ENCODE measurements around the gene N4BP2. TPM values are rescaled to one million over a fixed set of nuclear protein-coding genes. Genes with fewer than 3 reads are reported as not detected.

Gene N4BP2
- total RNA-seq, 1 experiment from 2014 or later: 5.3 TPM

DNA sequence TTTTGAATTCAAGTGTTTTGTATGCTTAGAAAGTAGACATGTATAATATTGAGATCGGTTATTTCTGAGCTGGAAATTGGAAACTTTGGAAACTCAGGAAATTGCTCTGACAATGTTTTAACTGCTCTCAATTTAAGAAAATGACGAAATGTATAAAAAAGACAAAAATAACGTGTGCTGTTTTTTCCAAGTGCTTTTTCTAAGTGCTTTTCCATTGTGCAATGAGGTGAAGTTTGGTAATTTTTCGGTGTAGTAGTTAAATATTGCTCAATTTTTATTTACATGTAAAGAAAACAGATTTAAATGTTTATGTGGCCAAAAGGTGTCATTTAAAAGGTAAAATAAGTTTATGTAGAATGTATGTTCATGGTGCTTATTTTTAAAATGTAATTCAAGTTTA, 100.8 kb downstream of the N4BP2 start:
- H3K4me1 Mint-ChIP-seq (ENCODE audit: low read depth, unreplicated experiment): no peaks in the 10 kb centered on the region
- no peaks in the 10 kb centered on the region for H3K9me3 Mint-ChIP-seq (ENCODE audit: low read depth, unreplicated experiment)
- DNase-seq: no peak
- no peak overlapping the region for H3K27ac Mint-ChIP-seq (ENCODE audit: unreplicated experiment)
- TF ChIP-seq, protein P1, sequence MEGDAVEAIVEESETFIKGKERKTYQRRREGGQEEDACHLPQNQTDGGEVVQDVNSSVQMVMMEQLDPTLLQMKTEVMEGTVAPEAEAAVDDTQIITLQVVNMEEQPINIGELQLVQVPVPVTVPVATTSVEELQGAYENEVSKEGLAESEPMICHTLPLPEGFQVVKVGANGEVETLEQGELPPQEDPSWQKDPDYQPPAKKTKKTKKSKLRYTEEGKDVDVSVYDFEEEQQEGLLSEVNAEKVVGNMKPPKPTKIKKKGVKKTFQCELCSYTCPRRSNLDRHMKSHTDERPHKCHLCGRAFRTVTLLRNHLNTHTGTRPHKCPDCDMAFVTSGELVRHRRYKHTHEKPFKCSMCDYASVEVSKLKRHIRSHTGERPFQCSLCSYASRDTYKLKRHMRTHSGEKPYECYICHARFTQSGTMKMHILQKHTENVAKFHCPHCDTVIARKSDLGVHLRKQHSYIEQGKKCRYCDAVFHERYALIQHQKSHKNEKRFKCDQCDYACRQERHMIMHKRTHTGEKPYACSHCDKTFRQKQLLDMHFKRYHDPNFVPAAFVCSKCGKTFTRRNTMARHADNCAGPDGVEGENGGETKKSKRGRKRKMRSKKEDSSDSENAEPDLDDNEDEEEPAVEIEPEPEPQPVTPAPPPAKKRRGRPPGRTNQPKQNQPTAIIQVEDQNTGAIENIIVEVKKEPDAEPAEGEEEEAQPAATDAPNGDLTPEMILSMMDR (IDR thresholded peaks at IDR 0.05; ENCODE audit: unreplicated experiment): no peak
- no peaks in the 10 kb centered on the region for H3K36me3 Mint-ChIP-seq (ENCODE audit: insufficient read depth, unreplicated experiment)
- BruUV-seq (replicated peaks): no TSS peak
- no peak overlapping the region for H3K4me3 Mint-ChIP-seq (ENCODE audit: low read depth, unreplicated experiment)
- CTCF ChIA-PET: no interaction called here
- intact Hi-C loops (cut with micrococcal nuclease; ENCODE audit: unreplicated experiment): no loop called here
- H3K27me3 Mint-ChIP-seq (ENCODE audit: unreplicated experiment): no peaks in the 10 kb centered on the region

DNA sequence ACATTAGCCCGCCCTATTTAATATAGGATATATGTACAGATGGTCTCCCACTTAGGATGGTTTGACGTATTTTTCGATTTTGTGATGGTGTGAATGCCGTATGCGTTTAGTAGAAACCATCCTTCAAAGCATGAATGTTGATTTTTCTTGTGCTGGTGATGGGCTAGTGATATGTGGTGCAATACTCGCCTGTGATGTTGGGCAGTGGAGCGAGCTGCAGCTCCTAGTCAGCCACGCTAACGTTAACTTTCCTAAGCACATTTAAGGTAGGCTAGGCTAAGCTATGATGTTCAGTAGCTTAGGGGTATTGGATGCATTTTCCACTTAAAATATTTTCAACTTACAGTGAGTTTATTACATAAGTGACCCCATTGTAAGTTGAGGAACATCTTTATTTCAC, 103.6 kb downstream of the N4BP2 start:
- H3K9me3 Mint-ChIP-seq (ENCODE audit: low read depth, unreplicated experiment): no peaks in the 10 kb centered on the region
- H3K4me3 Mint-ChIP-seq (ENCODE audit: low read depth, unreplicated experiment): no peak overlapping the region
- no TSS peak for BruUV-seq (replicated peaks)
- DNase-seq: no peak
- TF ChIP-seq, protein P1 (IDR thresholded peaks at IDR 0.05; ENCODE audit: unreplicated experiment): no peak
- CTCF ChIA-PET: interaction anchor here (0.6 kb wide), 1 partner anchor 237 kb away, joined by 4 read pairs; no protein-coding TSS in a partner anchor
- no peaks in the 10 kb centered on the region for H3K4me1 Mint-ChIP-seq (ENCODE audit: low read depth, unreplicated experiment)
- no peaks in the 10 kb centered on the region for H3K27me3 Mint-ChIP-seq (ENCODE audit: unreplicated experiment)
- intact Hi-C loops (cut with micrococcal nuclease; ENCODE audit: unreplicated experiment): no loop called here
- H3K36me3 Mint-ChIP-seq (ENCODE audit: insufficient read depth, unreplicated experiment): no peaks in the 10 kb centered on the region
- no peak overlapping the region for H3K27ac Mint-ChIP-seq (ENCODE audit: unreplicated experiment)

DNA sequence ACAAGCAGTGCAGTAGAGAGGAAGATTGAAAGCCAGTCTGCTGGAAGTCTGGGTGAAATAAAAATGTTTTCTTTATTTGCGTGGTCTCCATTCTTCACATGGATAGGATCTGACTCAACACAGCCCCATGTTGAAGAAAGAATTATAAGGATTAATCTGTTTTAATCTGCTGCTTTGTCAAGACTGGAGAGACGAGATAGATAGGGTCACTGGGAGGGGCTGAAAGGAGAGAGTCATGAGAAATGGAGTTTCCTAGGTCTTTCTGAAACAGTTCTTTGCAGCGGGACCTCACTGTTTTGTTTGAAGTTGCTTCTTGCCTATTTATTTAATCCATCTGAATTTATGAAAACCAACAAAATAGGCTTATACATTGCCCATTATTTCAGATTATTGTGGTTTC, 107.8 kb downstream of the N4BP2 start:
- no peaks in the 10 kb centered on the region for H3K36me3 Mint-ChIP-seq (ENCODE audit: insufficient read depth, unreplicated experiment)
- intact Hi-C loops (cut with micrococcal nuclease; ENCODE audit: unreplicated experiment): no loop called here
- TF ChIP-seq, protein P1 (IDR thresholded peaks at IDR 0.05; ENCODE audit: unreplicated experiment): no peak
- no peaks in the 10 kb centered on the region for H3K9me3 Mint-ChIP-seq (ENCODE audit: low read depth, unreplicated experiment)
- no peak for DNase-seq
- H3K4me3 Mint-ChIP-seq (ENCODE audit: low read depth, unreplicated experiment): no peak overlapping the region
- no peaks in the 10 kb centered on the region for H3K27me3 Mint-ChIP-seq (ENCODE audit: unreplicated experiment)
- H3K27ac Mint-ChIP-seq (ENCODE audit: unreplicated experiment): no peak overlapping the region
- BruUV-seq (replicated peaks): no TSS peak
- CTCF ChIA-PET: no interaction called here
- no peaks in the 10 kb centered on the region for H3K4me1 Mint-ChIP-seq (ENCODE audit: low read depth, unreplicated experiment)

DNA sequence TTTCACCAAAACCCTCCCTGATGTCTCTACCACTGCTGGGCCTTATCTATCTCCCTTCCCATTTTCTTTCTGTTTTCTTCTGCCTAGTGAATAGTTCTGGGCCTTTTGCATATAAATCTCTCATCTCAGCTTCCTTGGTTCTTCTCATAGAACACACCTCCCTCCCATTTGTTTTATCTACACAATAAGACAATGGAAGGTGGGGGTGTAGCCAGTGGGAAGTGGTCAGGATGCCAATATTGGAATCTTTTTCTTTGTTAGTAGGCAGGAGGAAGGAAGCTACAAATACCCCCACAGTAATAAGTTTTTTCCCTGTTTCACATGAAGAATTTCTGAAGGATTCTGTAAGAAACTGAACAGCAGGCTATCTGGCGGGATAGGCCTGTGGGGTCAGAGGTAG, 109.3 kb downstream of the N4BP2 start:
- Mint-ChIP-seq H3K9me3 (ENCODE audit: low read depth, unreplicated experiment) (no peaks in the 10 kb centered on the region), H3K27me3 (ENCODE audit: unreplicated experiment) (no peaks in the 10 kb centered on the region), H3K27ac (ENCODE audit: unreplicated experiment) (no peak overlapping the region), H3K4me3 (ENCODE audit: low read depth, unreplicated experiment) (no peak overlapping the region), H3K4me1 (ENCODE audit: low read depth, unreplicated experiment) (no peaks in the 10 kb centered on the region), H3K36me3 (ENCODE audit: insufficient read depth, unreplicated experiment) (no peaks in the 10 kb centered on the region)
- BruUV-seq (replicated peaks): no TSS peak
- TF ChIP-seq, protein P1 (IDR thresholded peaks at IDR 0.05; ENCODE audit: unreplicated experiment): no peak
- CTCF ChIA-PET: no interaction called here
- DNase-seq: no peak
- intact Hi-C loops (cut with micrococcal nuclease; ENCODE audit: unreplicated experiment): no loop called here
